HL-60 (cell line): ENCODE data around the gene DNM3.

Source experiments
- GABPA ChIP-seq: IDR thresholded peaks from 2 replicates; pipeline ENCODE4 v1.6.1; 2012; ENCODE audit warnings: low read depth
- POLR2AphosphoS5 ChIP-seq: IDR thresholded peaks from 2 replicates; pipeline ENCODE4 v1.6.1; 2012; ENCODE audit warnings: low read depth
- TF ChIP-seq, protein P1 (sequence below): IDR thresholded peaks from one replicate; pipeline ENCODE4 v1.5.1; 2011; ENCODE audit warnings: low read length, control low read depth, inconsistent platforms; ENCODE audit not compliant: insufficient read depth
- TF ChIP-seq, protein P2 (sequence below): IDR thresholded peaks from 2 replicates; pipeline ENCODE4 v1.6.1; 2012; ENCODE audit warnings: low read depth; ENCODE audit not compliant: insufficient replicate concordance

DNA sequence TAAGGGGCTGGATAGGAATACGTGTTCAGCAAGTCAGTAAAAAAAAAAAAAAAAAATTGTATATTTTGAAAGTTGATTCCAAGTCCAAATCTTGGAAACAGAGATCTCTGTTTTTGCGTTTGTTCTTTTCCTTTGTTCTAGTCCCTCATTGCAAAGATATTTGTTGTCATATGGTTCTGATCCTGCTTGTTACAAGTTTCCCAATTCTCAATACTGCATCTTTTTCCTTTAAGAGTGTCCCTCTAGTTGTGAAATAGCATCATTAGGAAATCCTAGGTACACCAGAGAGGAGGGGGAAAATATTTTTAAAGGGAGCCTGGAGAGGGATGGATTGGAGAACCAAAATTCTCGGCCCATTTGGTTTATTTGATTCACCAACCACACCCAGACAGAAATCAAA, 426.9 kb downstream of the DNM3 start:
- TF ChIP-seq, protein P1, sequence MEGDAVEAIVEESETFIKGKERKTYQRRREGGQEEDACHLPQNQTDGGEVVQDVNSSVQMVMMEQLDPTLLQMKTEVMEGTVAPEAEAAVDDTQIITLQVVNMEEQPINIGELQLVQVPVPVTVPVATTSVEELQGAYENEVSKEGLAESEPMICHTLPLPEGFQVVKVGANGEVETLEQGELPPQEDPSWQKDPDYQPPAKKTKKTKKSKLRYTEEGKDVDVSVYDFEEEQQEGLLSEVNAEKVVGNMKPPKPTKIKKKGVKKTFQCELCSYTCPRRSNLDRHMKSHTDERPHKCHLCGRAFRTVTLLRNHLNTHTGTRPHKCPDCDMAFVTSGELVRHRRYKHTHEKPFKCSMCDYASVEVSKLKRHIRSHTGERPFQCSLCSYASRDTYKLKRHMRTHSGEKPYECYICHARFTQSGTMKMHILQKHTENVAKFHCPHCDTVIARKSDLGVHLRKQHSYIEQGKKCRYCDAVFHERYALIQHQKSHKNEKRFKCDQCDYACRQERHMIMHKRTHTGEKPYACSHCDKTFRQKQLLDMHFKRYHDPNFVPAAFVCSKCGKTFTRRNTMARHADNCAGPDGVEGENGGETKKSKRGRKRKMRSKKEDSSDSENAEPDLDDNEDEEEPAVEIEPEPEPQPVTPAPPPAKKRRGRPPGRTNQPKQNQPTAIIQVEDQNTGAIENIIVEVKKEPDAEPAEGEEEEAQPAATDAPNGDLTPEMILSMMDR, result no peak
- TF ChIP-seq GABPA (no peak), POLR2AphosphoS5 (no peak)
- TF ChIP-seq, protein P2, sequence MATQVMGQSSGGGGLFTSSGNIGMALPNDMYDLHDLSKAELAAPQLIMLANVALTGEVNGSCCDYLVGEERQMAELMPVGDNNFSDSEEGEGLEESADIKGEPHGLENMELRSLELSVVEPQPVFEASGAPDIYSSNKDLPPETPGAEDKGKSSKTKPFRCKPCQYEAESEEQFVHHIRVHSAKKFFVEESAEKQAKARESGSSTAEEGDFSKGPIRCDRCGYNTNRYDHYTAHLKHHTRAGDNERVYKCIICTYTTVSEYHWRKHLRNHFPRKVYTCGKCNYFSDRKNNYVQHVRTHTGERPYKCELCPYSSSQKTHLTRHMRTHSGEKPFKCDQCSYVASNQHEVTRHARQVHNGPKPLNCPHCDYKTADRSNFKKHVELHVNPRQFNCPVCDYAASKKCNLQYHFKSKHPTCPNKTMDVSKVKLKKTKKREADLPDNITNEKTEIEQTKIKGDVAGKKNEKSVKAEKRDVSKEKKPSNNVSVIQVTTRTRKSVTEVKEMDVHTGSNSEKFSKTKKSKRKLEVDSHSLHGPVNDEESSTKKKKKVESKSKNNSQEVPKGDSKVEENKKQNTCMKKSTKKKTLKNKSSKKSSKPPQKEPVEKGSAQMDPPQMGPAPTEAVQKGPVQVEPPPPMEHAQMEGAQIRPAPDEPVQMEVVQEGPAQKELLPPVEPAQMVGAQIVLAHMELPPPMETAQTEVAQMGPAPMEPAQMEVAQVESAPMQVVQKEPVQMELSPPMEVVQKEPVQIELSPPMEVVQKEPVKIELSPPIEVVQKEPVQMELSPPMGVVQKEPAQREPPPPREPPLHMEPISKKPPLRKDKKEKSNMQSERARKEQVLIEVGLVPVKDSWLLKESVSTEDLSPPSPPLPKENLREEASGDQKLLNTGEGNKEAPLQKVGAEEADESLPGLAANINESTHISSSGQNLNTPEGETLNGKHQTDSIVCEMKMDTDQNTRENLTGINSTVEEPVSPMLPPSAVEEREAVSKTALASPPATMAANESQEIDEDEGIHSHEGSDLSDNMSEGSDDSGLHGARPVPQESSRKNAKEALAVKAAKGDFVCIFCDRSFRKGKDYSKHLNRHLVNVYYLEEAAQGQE, result no peak
